Measurements from ENCODE around the gene SPRR5.

SPRR5 gene

GRCh38 chr1:152904688-152905440, 42.1 kb upstream of the SPRR5 start:
- Mint-ChIP-seq H3K4me1 (no peaks in the 10 kb centered on the region), H3K36me3 (ENCODE audit: low read depth) (no peaks in the 10 kb centered on the region), H3K27me3 (ENCODE audit: low read depth, poor library complexity) (peaks cover 10% of the 10 kb centered on the region), H3K4me3 (no peak overlapping the region), H3K9me3 (peaks cover 71% of the 10 kb centered on the region), H3K27ac (no peak overlapping the region)
- no peak for DNase-seq
- TF ChIP-seq, protein P1, sequence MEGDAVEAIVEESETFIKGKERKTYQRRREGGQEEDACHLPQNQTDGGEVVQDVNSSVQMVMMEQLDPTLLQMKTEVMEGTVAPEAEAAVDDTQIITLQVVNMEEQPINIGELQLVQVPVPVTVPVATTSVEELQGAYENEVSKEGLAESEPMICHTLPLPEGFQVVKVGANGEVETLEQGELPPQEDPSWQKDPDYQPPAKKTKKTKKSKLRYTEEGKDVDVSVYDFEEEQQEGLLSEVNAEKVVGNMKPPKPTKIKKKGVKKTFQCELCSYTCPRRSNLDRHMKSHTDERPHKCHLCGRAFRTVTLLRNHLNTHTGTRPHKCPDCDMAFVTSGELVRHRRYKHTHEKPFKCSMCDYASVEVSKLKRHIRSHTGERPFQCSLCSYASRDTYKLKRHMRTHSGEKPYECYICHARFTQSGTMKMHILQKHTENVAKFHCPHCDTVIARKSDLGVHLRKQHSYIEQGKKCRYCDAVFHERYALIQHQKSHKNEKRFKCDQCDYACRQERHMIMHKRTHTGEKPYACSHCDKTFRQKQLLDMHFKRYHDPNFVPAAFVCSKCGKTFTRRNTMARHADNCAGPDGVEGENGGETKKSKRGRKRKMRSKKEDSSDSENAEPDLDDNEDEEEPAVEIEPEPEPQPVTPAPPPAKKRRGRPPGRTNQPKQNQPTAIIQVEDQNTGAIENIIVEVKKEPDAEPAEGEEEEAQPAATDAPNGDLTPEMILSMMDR (IDR thresholded peaks at IDR 0.05), result no peak

DNA sequence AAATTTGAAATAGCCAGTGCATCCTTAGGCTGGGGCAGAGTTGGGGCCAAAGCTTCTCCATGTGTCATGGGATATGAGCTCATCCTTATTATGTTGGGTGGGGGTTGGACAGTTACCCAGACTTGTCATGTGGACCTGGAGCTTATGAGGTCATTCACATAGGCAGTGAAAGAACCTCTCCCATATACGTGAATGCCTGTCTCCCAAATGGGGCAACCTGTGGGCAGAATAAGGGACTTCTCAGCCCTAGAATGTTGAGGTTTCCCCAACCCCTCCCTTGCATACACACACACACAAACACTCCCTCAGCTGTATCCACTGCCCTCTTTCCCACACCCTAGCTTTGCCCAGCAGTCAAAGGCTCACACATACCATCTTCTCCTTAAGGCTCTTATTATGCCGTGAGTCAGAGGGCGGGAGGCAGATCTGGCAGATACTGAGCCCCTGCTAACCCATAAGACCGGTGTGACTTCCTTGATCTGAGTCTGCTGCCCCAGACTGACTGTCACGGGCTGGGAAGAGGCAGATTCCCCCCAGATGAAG, 40.9 kb upstream of the SPRR5 start:
- DNase-seq, result no peak
- H3K9me3 Mint-ChIP-seq, result peaks cover 68% of the 10 kb centered on the region
- H3K4me3 Mint-ChIP-seq, result no peak overlapping the region
- no peaks in the 10 kb centered on the region for H3K4me1 Mint-ChIP-seq
- no peak overlapping the region for H3K27ac Mint-ChIP-seq
- peaks cover 11% of the 10 kb centered on the region for H3K27me3 Mint-ChIP-seq (ENCODE audit: low read depth, poor library complexity)
- H3K36me3 Mint-ChIP-seq (ENCODE audit: low read depth), result no peaks in the 10 kb centered on the region
- TF ChIP-seq, protein P1 (IDR thresholded peaks at IDR 0.05), result no peak

GRCh38 chr1:152907686-152908601, 39.1 kb upstream of the SPRR5 start, which contains the start of gene IVL:
Gene IVL, plus strand, starts transcription at chr1:152908546. Its CDS starts 1,252 bp downstream, at chr1:152909798.
- Mint-ChIP-seq H3K4me1 (no peaks in the 10 kb centered on the region), H3K9me3 (peaks cover 76% of the 10 kb centered on the region), H3K36me3 (ENCODE audit: low read depth) (no peaks in the 10 kb centered on the region), H3K27me3 (ENCODE audit: low read depth, poor library complexity) (peaks cover 11% of the 10 kb centered on the region), H3K4me3 (no peak within 1 kb of the TSS), H3K27ac (no peak within 1 kb of the TSS)
- DNase-seq, result no peak
- TF ChIP-seq, protein P1 (IDR thresholded peaks at IDR 0.05), result no peak

DNA sequence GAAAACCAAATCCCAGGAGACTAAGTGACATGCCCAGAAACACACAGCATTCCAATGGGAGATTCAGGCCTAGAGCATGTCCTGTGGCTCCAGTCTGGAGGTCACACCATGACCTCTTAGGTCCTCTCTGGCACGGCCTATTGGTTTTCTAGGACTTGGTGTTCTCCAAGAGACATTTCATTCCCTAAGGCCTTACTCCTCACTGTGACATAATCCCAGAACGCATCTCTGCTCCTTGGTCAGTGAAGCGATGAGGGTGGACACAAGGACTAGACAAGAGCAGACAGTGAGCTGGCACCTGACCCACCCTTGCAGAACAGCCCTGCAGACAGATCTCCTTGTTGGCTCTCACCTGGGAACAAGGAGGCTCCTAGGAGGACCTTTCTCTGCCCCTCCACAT, 37.8 kb upstream of the SPRR5 start:
- Mint-ChIP-seq H3K36me3 (ENCODE audit: low read depth) (no peaks in the 10 kb centered on the region), H3K9me3 (peaks cover 75% of the 10 kb centered on the region), H3K27ac (no peak overlapping the region), H3K4me1 (no peaks in the 10 kb centered on the region), H3K27me3 (ENCODE audit: low read depth, poor library complexity) (peaks cover 13% of the 10 kb centered on the region), H3K4me3 (no peak overlapping the region)
- DNase-seq, result no peak
- TF ChIP-seq, protein P1 (IDR thresholded peaks at IDR 0.05), result no peak

DNA sequence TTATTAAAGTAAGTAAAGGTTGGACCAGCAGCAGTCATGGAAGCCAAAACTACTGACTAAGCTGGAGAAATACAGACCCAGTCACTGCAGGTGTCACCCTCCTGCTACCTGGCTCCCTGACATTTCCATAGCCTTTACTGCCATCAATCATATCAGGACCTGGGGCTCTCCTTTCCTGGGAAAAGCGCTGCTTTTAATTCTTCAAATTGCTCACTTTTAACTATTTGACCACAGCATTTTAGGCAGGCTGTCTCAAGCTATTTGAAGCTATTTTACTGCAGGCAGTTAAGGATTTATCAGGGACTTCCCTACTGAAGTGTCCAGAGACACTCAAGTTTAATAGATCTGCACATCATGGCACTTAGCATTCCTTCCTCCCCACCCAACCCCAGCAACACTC, 34.5 kb upstream of the SPRR5 start:
- TF ChIP-seq, protein P1 (IDR thresholded peaks at IDR 0.05), result no peak
- no peak overlapping the region for H3K4me3 Mint-ChIP-seq

More for the DNA sequence above, 34.5 kb upstream of the SPRR5 start:
- H3K27me3 Mint-ChIP-seq (ENCODE audit: low read depth, poor library complexity), result peaks cover 10% of the 10 kb centered on the region
- DNase-seq, result no peak
- H3K4me1 Mint-ChIP-seq, result no peaks in the 10 kb centered on the region
- no peaks in the 10 kb centered on the region for H3K36me3 Mint-ChIP-seq (ENCODE audit: low read depth)
- H3K9me3 Mint-ChIP-seq, result peaks cover 64% of the 10 kb centered on the region
- H3K27ac Mint-ChIP-seq, result no peak overlapping the region
